GM12874 (cell line): ENCODE measurements around the gene ACOXL.

Source experiments
- TF ChIP-seq, protein P1 (sequence below): IDR thresholded peaks from 2 replicates; pipeline ENCODE4 v1.5.1; 2011; ENCODE audit warnings: low read depth, mild to moderate bottlenecking, control low read depth, low read length, moderate library complexity; ENCODE audit not compliant: insufficient read depth

Gene ACOXL

DNA sequence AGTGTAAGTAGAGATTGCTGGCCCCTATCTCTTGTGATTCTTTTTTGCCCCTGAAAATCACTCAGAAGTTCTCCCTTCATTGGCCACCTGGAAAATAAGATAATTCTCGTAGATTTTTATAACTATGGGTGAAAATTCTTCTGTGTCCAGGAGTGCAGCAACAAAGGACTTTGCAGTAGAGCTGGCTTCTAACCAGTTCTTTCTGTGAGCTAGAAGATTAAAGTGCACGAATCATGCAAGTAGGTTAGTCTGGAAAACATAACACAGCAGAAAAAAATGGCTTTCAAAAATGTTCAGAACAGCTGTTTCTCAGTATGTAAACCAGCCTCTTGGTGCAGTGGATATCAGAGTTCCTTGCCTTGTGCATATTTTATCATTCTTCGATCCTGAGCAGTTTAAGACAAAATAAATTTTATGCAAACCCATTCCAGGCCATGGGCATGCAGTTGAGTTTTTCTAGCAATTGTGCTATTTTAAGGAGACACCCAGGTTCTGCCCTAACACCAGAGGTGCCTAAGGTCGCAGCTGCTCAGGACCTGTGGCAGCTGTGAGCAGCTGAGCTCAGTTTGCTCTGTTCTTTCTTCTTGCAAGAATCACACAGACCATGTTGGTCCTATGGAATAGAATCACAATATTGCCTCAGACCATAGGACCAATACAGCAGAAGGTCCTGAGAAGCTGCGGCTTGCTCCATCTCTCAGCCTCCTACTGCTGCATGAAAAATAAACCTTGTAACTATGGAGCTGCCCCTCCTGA, 307.4 kb downstream of the ACOXL start:
- TF ChIP-seq, protein P1, sequence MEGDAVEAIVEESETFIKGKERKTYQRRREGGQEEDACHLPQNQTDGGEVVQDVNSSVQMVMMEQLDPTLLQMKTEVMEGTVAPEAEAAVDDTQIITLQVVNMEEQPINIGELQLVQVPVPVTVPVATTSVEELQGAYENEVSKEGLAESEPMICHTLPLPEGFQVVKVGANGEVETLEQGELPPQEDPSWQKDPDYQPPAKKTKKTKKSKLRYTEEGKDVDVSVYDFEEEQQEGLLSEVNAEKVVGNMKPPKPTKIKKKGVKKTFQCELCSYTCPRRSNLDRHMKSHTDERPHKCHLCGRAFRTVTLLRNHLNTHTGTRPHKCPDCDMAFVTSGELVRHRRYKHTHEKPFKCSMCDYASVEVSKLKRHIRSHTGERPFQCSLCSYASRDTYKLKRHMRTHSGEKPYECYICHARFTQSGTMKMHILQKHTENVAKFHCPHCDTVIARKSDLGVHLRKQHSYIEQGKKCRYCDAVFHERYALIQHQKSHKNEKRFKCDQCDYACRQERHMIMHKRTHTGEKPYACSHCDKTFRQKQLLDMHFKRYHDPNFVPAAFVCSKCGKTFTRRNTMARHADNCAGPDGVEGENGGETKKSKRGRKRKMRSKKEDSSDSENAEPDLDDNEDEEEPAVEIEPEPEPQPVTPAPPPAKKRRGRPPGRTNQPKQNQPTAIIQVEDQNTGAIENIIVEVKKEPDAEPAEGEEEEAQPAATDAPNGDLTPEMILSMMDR = no peak

DNA sequence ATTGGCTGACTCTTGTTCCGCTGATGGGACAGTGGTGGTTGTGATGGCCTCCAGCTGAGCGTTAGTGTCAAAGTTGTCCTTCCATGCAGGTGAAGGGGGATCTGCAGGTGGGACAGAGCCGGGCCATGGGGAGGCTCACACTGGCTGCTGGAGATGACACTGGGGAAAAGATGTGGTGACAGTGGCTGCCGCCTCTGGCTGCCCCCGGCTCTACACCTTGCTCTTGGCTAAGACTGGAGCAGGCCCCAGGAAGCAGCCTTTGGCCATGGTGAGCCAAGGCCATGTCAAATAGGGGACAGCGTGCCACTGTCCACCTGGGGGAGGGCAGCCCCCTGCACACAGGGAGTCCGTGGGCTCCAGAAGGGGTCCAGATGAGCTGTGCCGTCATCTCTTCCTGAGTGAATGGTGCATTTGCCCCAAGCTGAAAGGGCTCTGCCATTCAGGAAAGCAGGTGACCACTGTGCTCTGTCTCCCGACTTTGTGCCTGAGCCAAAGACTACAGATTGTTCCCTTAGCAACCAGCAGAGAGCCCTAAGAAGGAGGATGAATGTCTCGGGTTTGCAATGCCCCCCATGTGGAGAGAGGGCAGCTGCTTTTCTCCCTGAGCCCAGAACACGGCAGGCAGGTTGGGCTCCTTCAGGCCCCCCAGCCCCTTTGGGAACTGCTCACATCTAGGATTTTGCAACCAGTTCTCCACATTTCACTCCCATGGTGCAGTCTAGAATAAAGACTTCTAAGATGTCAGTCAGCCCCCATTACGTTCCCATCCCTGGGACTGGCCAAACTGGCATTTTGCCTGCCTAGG, 309.2 kb downstream of the ACOXL start:
- TF ChIP-seq, protein P1 = no peak

DNA sequence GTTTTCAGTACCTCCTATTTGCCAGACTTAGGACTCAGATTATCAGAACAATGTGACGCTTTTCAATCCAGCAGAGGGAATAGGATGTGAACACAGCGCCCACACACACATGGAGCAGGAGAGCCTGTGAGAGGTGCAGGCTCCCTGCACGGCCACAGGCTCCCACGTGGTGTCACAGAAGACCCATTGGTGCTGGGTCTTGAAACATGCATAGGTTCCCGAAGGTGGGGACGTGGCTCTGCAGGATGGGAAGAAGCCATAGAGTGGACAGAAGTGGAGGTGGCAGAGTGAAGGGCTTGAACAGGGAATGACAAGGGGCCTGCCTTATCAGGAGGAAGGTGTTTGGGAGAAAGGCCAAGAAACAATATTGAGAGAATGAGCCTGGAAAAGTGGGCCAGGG, 309.9 kb downstream of the ACOXL start:
- TF ChIP-seq, protein P1 = no peak

DNA sequence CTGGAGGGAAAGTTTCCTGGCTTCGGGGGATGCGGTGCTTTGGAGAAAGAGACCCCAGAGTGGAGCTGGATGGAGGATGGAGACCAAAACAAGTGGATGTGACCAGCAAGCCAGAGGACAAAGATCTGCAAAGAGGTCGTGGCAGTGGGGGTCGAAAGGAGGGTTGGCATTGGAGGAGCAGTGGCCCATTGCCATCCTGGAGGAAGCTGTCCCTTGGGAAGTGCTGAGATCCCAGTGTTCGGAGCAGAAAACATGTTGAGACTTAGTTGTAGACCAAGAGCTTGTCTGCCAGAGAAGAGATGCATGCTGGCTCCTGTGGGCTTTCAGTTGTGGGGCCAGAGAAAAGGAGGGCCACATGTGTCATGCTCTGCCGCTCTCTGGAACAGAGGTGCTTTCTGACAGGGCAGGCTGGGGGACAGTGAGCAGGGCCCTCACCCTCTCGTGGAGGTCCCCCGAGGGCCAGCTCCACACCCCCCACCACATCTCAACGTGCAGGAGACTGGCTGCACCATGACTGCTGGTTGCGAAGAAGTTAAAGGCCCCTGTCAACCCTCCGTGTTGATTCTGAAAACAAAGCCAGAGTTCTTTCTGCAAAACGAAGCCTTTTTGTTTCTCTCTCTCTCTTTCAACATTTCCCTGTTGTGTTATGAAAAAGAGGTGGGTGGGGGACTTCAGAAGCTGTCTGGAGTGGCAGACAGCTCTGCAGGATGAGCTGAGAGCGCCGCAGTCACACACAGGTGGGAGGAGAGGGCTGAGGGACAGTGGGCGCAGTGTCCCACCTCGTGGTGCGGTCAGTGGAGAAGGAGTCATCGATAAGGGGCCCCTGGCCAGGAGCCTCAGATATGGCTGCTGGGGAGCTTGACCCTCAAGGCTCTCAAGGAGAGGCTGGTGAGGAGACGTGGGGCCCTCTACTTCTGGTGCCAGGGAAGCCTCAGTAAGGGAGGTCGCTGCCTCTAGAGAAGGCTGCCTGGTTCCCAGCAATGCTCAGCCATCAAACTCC, 310.7 kb downstream of the ACOXL start:
- TF ChIP-seq, protein P1 = no peak

DNA sequence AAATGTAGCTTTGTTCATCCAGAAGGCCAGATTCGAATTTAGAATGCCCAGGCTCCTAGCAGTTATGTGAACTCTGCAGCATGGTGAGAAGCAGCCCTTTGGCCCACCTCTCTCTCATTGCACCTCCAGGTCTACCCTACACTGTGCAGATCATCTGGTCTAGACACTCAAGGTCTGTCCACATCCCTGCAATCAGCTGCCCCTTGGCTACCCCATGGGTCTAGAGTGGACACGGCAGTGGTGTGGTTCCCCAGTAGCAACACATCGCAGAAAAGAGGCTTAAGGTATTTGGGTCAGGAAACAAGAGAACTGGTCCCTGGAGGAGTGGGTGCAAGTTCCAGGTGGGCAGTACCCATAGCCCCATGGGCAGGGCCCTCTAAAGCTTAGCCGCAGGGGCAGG, 311.7 kb downstream of the ACOXL start:
- TF ChIP-seq, protein P1 = no peak

DNA sequence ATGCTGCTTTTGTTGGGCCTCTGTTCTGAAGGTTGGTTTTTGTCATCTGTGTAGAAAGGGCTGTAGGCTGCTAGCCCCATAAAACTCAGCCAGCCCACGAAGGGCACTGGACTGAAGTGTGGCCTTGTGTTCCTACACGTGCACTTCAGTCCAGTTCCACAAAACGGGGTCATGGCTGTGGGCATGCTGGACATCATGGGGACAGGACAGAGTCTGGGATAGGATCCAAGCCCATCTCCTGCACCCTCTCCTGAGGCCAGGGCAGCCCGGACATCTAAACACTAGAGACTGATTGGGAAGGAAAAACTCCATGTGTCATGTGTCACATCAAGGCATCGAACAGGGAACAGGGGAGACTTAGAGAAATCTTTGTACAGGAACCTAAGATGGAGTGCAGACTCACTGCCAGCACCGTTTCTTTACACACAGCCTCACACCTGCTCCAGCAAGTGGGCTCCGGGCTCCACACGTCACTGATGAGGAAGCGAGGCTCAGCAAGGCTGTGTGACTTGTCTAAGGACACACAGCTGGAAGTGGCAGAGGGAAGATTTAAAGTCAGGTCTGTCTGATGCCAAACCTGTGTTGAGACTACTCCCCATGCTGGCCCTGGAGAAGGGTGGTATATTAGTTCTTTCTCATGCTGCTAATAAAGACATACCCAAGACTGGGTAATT, 313.5 kb downstream of the ACOXL start:
- TF ChIP-seq, protein P1 = no peak
